ENCODE data around the gene IL34. TPM values are rescaled to one million over a fixed set of nuclear protein-coding genes. Genes with fewer than 3 reads are reported as not detected.

Gene IL34
- total RNA-seq, 1 experiment from 2014 or later: 4.4 TPM

DNA sequence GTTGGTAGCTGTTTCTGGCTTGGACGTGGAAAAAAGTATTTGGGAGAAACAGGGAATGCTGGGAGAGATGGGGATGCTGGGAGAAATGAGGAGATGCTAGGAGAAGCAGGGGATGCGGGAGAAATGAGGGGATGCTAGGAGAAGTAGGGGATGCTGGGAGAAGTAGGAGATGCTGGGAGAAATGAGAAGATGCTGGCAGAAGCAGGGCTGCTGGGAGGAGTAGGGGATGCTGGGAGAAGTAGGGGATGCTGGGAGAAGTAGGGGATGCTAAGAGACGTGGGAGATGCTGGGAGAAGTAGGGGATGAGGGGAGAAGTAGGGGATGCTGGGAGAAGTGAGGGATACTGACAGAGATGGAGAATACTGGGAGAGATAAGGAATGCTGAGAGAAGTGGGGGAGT is 45.6 kb upstream of the IL34 start:
- Mint-ChIP-seq H3K4me3 (no peak overlapping the region), H3K27ac (no peak overlapping the region), H3K4me1 (0 out of 4 replicates have a peak, but pooled peaks cover 3 to 6% of the 10 kb centered on the region in 2 experiments), H3K9me3 (no peaks in the 10 kb centered on the region), H3K36me3 (ENCODE audit: insufficient read depth in 1 of 3, low read depth in 3 of 3) (no peaks in the 10 kb centered on the region; a peak in 1 of 7 replicates), H3K27me3 (ENCODE audit: low read depth) (peaks cover 14% of the 10 kb centered on the region)
- H2BK120ac ChIP-seq (ENCODE audit: low read depth, low read length, poor library complexity, severe bottlenecking): no peak overlapping the region
- H3K79me2 ChIP-seq (ENCODE audit: insufficient read depth, low read length): no peaks in the 10 kb centered on the region; the same call in 1 of the 2 replicates
- H3K14ac ChIP-seq (ENCODE audit: insufficient read depth, low read length): no peak overlapping the region
- no peak overlapping the region for H3K27ac ChIP-seq (ENCODE audit: insufficient read length, low read depth, low read length)
- no peak overlapping the region for H4K8ac ChIP-seq (replicated peaks; ENCODE audit: insufficient read length, low read depth, low read length)
- no peak overlapping the region for H2BK12ac ChIP-seq (ENCODE audit: insufficient read length, low read depth, low read length)
- no peak overlapping the region for H4K91ac ChIP-seq (ENCODE audit: insufficient read length, low read depth, low read length)
- H3T11ph ChIP-seq (ENCODE audit: low read length): no peak overlapping the region
- H3K27me3 ChIP-seq (ENCODE audit: insufficient read depth, low read length): no peaks in the 10 kb centered on the region
- no peak overlapping the region for H3K9ac ChIP-seq (ENCODE audit: extremely low read depth, insufficient read length, low read length)
- no peak overlapping the region for H2BK20ac ChIP-seq (ENCODE audit: low read depth, low read length, poor library complexity, severe bottlenecking)
- no peak overlapping the region for H3K18ac ChIP-seq (ENCODE audit: insufficient read length, low read depth, low read length)
- no peak overlapping the region for H2AFZ ChIP-seq (ENCODE audit: low read length)
- H4K20me1 ChIP-seq (ENCODE audit: control insufficient read depth, insufficient read depth, insufficient read length): no peaks in the 10 kb centered on the region
- H3K79me1 ChIP-seq (ENCODE audit: insufficient read depth, low read depth, low read length, poor library complexity, severe bottlenecking): no peaks in the 10 kb centered on the region
- H3K4ac ChIP-seq (ENCODE audit: low read depth, low read length): no peak overlapping the region
- TF ChIP-seq, protein P1, sequence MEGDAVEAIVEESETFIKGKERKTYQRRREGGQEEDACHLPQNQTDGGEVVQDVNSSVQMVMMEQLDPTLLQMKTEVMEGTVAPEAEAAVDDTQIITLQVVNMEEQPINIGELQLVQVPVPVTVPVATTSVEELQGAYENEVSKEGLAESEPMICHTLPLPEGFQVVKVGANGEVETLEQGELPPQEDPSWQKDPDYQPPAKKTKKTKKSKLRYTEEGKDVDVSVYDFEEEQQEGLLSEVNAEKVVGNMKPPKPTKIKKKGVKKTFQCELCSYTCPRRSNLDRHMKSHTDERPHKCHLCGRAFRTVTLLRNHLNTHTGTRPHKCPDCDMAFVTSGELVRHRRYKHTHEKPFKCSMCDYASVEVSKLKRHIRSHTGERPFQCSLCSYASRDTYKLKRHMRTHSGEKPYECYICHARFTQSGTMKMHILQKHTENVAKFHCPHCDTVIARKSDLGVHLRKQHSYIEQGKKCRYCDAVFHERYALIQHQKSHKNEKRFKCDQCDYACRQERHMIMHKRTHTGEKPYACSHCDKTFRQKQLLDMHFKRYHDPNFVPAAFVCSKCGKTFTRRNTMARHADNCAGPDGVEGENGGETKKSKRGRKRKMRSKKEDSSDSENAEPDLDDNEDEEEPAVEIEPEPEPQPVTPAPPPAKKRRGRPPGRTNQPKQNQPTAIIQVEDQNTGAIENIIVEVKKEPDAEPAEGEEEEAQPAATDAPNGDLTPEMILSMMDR (conservative IDR thresholded peaks at IDR 0.05): no peak
- no peak overlapping the region for H2BK5ac ChIP-seq (ENCODE audit: insufficient read length, low read length)
- no peak overlapping the region for H2AK5ac ChIP-seq (ENCODE audit: insufficient read length, low read length)
- no peak overlapping the region for H2BK15ac ChIP-seq (ENCODE audit: low read depth, low read length)
- no peaks in the 10 kb centered on the region for H3K9me3 ChIP-seq (ENCODE audit: control insufficient read depth, low read depth, low read length)
- no peak overlapping the region for H3K4me2 ChIP-seq (ENCODE audit: insufficient read depth, insufficient read length, low read length)
- no peaks in the 10 kb centered on the region for H3K23me2 ChIP-seq (ENCODE audit: insufficient read length, low read depth, low read length, poor library complexity, severe bottlenecking)
- H3K4me1 ChIP-seq (ENCODE audit: insufficient read depth, low read length): no peaks in the 10 kb centered on the region
- no peak overlapping the region for H4K5ac ChIP-seq (ENCODE audit: insufficient read length, low read depth, low read length)
- H3K56ac ChIP-seq (ENCODE audit: insufficient read length, low read depth, low read length): no peak overlapping the region
- no peak for DNase-seq
- WGBS (ENCODE audit: extremely low coverage, insufficient read length, low lambda C conversion rate): no CpG with 5 or more reads among the region's 3 CpGs
- no peak overlapping the region for H3K23ac ChIP-seq (ENCODE audit: insufficient read length, low read depth, low read length)

Data from H9 (cell line).